WERI-Rb-1 (cell line): ENCODE data around the gene KCNK4.

ENCODE experiments used
- DNase-seq: peaks from one replicate; pipeline ENCODE4 v3.0.0-alpha.2; 2020
- H3K27ac ChIP-seq: fragments of 250-450 bp; sonication (Bioruptor Pico); 2 replicates; pipeline ENCODE4 v1.5.1; 2020; ENCODE audit warnings: mild to moderate bottlenecking, moderate library complexity
- H3K27me3 ChIP-seq: fragments of 250-450 bp; sonication (Bioruptor Pico); 2 replicates; pipeline ENCODE4 v1.5.1; 2021; ENCODE audit warnings: mild to moderate bottlenecking, low read depth, moderate library complexity; ENCODE audit not compliant: insufficient read depth, severe bottlenecking
- H3K36me3 ChIP-seq: fragments of 250-450 bp; sonication (Bioruptor Pico); 2 replicates; pipeline ENCODE4 v1.5.1; 2020; ENCODE audit warnings: mild to moderate bottlenecking, moderate library complexity
- H3K4me3 ChIP-seq: 2 replicates; pipeline ENCODE4 v1.5.1; 2011; ENCODE audit warnings: low read depth, mild to moderate bottlenecking, control low read depth, low read length
- H3K9me3 ChIP-seq: fragments of 250-450 bp; sonication (Bioruptor Pico); 2 replicates; pipeline ENCODE4 v1.5.1; 2021; ENCODE audit warnings: mild to moderate bottlenecking, moderate library complexity; ENCODE audit not compliant: severe bottlenecking
- TF ChIP-seq, protein P1 (sequence below): IDR thresholded peaks from 2 replicates; pipeline ENCODE4 v1.5.1; 2011; ENCODE audit warnings: low read depth, mild to moderate bottlenecking, control low read depth, inconsistent platforms, low read length

KCNK4 gene

DNA sequence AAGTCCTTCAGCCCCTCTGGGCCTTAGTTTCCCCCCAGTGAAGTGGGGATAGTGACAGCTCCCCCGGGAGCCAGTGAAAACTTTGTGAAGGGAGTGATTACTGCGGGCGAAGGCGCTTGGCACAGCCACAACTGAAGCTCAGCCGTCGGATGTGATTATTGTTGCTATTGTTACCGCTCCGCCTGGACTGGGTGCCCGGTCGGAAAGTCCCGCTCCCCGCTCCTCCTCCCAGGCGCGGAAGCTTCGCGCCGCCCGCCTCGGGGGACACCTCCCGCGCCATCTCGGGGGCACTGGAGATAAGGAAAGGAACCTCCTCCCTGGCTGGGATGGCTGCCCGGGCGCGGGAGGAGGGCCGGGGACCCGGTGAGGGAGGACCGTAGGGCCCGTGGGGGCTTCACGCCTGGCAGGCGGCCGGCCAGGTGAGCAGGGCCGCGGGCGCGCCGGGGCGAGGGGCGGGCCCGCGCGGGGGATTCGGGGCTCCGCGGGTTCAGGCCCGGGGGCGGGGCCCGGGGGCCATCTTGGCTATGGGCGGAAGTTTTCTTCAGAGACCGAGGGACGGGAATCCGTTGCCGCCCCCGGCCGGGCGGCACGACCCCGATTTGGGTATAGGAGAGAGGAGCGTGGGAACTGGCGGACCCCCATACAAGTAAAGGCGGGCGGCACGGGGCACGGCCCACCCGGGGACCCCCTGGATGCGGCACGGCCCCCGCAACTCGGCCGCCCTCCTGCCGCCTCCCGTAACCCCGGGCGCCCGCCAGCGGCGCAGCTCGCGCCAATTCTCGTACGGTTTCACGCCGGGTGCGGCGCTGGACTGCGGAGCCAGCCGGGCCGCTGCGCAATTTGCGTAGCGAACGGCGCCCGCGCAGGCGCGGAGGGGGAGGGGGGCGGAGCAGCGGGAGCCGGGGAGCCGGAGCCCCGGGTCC, 5.9 kb upstream of the KCNK4 start, which contains the start of gene GPR137:
Gene GPR137, plus strand, starts transcription at position 887 of the 923 bp plus-strand sequence. CDS start 677 bp downstream, outside the sequence.
- H3K27ac ChIP-seq = peak within 1 kb of the TSS; percentile 91
- TF ChIP-seq, protein P1, sequence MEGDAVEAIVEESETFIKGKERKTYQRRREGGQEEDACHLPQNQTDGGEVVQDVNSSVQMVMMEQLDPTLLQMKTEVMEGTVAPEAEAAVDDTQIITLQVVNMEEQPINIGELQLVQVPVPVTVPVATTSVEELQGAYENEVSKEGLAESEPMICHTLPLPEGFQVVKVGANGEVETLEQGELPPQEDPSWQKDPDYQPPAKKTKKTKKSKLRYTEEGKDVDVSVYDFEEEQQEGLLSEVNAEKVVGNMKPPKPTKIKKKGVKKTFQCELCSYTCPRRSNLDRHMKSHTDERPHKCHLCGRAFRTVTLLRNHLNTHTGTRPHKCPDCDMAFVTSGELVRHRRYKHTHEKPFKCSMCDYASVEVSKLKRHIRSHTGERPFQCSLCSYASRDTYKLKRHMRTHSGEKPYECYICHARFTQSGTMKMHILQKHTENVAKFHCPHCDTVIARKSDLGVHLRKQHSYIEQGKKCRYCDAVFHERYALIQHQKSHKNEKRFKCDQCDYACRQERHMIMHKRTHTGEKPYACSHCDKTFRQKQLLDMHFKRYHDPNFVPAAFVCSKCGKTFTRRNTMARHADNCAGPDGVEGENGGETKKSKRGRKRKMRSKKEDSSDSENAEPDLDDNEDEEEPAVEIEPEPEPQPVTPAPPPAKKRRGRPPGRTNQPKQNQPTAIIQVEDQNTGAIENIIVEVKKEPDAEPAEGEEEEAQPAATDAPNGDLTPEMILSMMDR = no peak
- no peaks in the 10 kb centered on the region for H3K27me3 ChIP-seq
- peaks cover 29% of the 10 kb centered on the region for H3K36me3 ChIP-seq
- no peaks in the 10 kb centered on the region for H3K9me3 ChIP-seq
- DNase-seq = peak; percentile 83
- H3K4me3 ChIP-seq = peak within 1 kb of the TSS; percentile 96

DNA sequence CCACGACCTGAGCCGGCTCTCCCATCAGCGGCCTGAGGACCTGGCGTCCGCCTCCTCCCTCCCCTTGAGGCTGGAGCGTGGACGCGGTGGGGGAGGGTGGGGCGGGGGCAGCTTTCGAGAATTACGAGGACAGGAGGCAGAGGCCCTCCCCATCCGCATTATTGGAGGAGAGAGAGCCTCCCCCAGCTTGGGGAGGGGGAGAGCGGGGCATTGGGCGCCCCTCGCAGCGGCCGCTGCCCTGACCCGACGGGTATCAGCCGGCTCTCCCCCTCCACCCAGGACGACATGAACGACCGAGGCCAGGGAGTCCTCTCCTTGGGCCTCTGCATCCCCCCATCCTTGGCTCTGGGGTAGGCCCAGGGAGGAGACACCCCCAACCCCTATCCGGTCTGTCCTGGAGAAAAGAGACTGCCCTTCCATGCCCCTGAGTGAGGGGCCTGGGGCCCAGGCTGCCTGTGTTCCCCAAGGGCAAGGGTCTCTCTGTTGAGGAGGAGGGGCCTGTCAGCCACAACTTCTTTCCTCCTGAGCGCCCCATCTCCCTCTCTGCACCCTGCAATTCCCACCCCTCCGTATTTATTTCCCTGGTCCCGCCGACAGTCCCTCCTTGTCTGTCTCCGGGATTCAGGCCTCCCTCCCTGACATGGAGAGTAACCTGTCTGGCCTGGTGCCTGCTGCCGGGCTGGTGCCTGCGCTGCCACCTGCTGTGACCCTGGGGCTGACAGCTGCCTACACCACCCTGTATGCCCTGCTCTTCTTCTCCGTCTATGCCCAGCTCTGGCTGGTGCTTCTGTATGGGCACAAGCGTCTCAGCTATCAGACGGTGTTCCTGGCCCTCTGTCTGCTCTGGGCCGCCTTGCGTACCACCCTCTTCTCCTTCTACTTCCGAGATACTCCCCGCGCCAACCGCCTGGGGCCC, 5.0 kb upstream of the KCNK4 start:
- TF ChIP-seq, protein P1 = peak; percentile 27; the same call in 1 of the 2 replicates

DNA sequence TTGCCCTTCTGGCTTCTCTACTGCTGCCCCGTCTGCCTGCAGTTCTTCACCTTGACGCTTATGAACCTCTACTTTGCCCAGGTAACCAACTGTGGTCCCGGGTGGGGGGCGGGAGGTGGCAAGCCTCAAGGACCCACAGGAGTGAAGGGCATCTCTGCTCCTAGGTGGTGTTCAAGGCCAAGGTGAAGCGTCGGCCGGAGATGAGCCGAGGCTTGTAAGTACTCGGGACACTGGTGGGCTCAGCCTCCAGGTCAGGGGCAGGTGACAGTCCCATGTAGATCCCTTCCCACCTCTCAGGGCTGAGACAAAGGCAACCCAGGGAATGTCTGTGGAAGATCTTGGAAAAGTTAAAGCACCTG, 4.3 kb upstream of the KCNK4 start:
- TF ChIP-seq, protein P1 = no peak
- H3K27ac ChIP-seq = no peak overlapping the region
- H3K27me3 ChIP-seq = peaks cover 9% of the 10 kb centered on the region
- H3K36me3 ChIP-seq = peaks cover 17% of the 10 kb centered on the region
- H3K9me3 ChIP-seq = no peaks in the 10 kb centered on the region
- no peak for DNase-seq
- no peak overlapping the region for H3K4me3 ChIP-seq

More for the DNA sequence above, 5.0 kb upstream of the KCNK4 start:
- H3K36me3 ChIP-seq = peaks cover 23% of the 10 kb centered on the region
- peak overlapping the region; percentile 96 for H3K4me3 ChIP-seq
- H3K9me3 ChIP-seq = no peaks in the 10 kb centered on the region
- peaks cover 6% of the 10 kb centered on the region for H3K27me3 ChIP-seq
- peak overlapping the region; percentile 91 for H3K27ac ChIP-seq
- DNase-seq = peak; percentile 39

DNA sequence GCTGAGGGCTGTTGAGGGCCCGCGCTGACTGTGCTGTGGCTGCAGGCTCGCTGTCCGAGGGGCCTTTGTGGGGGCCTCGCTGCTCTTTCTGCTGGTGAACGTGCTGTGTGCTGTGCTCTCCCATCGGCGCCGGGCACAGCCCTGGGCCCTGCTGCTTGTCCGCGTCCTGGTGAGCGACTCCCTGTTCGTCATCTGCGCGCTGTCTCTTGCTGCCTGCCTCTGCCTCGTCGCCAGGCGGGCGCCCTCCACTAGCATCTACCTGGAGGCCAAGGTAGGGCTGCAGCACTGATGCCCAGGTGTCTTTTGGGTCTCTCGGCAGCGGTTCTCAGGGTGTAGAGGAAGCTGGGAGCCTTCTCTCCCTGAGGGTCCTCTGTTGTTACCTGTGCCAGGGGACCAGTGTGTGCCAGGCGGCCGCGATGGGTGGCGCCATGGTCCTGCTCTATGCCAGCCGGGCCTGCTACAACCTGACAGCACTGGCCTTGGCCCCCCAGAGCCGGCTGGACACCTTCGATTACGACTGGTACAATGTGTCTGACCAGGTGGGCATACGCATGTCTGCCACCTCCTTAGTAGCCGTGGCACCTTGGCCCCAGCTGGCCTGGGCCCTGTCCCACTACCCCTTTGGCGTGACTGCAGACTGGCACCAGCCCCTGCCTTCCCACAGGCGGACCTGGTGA, 3.3 kb upstream of the KCNK4 start:
- no peak overlapping the region for H3K27ac ChIP-seq
- peaks cover 8% of the 10 kb centered on the region for H3K36me3 ChIP-seq
- H3K27me3 ChIP-seq = peaks cover 16% of the 10 kb centered on the region
- TF ChIP-seq, protein P1 = no peak
- H3K4me3 ChIP-seq = no peak overlapping the region
- no peaks in the 10 kb centered on the region for H3K9me3 ChIP-seq
- no peak for DNase-seq

DNA sequence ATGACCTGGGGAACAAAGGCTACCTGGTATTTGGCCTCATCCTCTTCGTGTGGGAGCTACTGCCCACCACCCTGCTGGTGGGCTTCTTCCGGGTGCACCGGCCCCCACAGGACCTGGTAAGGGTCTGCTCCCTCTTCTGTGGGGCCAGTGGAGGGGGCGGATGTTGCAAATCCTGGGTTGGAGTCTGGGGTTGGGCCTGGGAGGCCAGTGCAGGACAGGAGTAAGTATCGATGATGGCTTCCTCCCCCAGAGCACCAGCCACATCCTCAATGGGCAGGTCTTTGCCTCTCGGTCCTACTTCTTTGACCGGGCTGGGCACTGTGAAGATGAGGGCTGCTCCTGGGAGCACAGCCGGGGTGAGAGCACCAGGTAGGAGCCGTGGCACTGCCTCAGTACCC, 2.8 kb upstream of the KCNK4 start:
- no peak overlapping the region for H3K4me3 ChIP-seq
- peaks cover 3% of the 10 kb centered on the region for H3K36me3 ChIP-seq
- no peak for DNase-seq
- peaks cover 22% of the 10 kb centered on the region for H3K27me3 ChIP-seq
- H3K27ac ChIP-seq = no peak overlapping the region
- H3K9me3 ChIP-seq = no peaks in the 10 kb centered on the region
- TF ChIP-seq, protein P1 = no peak
